Stimulated activated CD8-positive, alpha-beta memory T cell treated with anti-CD3 and anti-CD28 coated beads, Interleukin-15, amount 100 ng/mL, for 4 hours (primary cell): ENCODE results near the gene IL31RA.
"Not testable (repeated sequence)": the region's sequence is repeated elsewhere in the genome, so short reads cannot be mapped to it uniquely, and the experiment has no call there.

Experiments used
- DNase-seq, 2 donors: peaks; one replicate each; pipeline ENCODE4 v3.0.0-alpha.2; 2020; ENCODE audit warnings: low read depth in 2 of 2

IL31RA gene

DNA sequence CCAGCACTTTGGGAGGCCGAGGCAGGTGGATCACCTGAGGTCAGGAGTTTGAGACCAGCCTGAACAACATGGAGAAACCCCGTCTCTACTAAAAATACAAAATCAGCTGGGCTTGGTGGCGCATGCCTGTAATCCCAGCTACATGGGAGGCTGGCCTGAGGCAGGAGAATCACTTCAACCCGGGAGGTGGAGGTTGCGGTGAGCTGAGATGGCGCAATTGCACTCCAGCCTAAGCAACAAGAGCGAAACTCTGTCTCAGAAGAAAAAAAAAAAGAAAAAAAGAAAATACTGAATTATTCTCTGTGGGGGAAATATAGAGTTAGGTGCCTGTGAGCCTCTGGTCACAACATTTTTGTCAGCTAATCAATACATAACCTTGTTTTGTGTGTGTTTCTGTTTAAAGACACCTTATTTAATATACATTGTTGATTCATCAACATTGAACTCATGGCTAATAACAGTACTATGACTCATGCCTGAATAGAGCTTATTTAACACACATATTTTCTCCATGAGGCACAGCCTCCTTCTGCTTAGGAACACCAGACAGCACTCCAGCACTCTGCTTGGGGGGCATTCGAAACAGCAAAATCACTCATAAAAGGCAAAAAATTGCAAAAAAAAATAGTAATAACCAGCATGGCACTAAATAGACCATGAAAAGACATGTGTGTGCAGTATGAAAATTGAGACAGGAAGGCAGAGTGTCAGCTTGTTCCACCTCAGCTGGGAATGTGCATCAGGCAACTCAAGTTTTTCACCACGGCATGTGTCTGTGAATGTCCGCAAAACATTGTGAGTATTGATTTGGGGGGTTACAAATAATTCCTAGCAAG, at the start of gene IL31RA:
IL31RA (plus strand) TSS at position 519 of the 836 bp plus-strand sequence; CDS start at position 733, 214 bp downstream.
- DNase-seq: no peak

- not testable (repeated sequence) for DNase-seq
These were observed 42.3 kb upstream of the IL31RA start for GRCh38 chr5:55808814-55809213.

DNA sequence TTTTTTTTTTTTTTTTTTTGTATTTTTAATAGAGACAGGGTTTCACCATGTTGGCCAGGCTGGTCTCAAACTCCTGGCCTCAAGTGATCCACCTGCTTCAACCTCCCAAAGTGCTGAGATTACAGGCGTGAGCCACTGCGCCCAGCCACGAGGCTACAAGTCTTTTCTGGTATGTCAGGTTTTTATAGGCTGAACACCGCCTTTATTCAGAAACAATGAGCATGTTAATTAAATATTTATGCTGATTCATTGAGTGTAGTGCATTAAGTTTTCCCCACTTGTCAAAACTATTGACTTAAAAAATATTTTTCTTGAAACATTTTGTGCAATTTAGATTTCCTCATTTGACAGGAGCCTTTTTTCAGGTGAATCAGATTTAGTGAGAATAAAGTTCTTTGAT, 35.2 kb upstream of the IL31RA start:
- not testable (repeated sequence) for DNase-seq

DNA sequence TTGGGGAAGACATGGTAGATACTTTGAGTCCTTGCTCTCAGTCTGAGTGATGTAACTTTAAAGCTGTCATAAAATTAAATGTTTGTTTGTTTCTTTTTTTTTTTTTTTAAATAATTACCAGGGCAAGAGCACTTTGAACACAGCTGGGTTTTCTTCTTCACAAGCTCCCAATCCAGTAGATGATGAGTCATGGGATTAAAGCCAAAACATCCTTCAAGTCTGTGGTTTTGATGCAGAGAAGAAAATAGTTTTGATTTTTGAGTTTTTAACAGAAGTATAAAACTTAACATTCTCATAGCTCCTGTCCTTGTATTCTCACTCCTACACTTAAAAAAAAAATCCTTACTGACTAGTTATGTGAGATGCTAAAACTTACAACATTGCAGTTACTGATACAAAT, 34.8 kb upstream of the IL31RA start:
- DNase-seq: no peak

DNA sequence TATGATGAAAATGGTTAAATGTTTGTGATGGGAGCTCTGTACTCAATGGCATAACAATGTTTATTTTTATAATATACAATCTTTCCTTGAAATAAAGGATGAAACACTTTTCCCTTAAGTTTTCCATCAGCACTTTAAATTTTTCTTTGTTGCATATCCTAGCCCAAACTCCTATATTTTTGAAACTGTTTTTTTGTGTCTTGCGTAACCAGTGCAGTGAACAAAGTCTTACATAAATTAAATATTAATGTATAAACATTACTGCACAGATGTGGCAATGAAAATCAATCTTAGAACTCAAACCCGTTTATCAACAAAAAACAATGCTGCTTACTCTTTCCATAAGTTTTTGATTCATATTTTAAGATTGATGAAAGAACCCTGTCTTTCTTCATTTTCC, 34.1 kb upstream of the IL31RA start:
- no peak for DNase-seq

DNA sequence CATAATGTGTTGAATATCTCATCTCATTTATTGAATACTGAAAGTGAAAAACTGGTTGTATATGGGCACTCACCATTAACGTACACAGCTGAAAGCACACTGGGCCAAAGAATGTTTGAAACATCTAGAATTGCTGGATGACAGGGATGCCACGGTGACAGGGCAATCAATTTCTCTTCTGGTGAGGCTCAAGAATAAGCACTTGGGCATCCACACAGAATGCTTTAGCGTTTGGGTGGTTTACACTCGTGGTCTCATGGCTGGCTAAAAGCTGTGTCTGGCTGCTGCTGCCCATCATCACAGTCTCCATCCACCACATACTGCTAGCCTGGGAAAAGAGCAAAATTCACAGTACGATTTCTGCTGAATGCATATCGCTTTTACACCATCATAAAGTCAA, 30.7 kb upstream of the IL31RA start:
- no peak for DNase-seq

DNA sequence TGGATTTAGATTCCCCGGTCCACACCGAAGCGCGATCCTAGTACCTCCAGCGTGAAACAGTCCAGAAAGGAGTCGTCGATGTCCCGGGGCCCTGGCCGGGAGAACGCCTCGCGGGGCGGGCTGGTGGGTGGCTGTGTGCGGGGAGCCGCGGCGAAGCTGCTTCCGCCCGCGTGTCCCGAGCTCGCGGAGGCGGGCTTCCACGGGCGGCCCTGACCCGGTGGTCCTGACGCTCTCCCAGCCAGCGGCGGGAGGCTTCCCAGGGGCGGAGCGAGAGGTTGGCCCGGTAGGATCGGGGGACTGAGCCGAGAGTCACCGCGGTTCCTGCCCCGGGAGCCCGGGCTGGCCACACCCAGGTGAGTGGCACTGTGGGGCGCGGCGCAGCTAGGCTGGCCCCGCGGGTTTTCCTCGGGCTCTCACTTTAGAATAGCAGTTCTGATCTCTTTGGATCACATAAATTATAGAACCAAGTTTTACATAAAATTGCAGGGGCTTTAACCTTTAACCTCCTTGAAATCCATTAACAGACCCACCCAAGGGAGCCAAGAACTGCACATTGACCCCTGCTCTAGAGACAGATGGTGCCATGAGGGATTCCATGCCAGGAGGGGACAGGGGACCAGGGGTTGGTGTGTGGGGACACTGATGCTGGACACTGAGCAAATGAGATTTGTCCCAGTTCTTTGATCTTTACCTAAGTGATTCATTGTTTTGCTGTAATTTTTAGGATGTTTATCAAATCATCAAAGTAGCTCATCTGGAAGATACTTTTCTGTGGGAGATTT, 29.2 kb upstream of the IL31RA start:
- no peak for DNase-seq

GRCh38 chr5:55823151-55823796, 27.9 kb upstream of the IL31RA start:
- no peak for DNase-seq

DNA sequence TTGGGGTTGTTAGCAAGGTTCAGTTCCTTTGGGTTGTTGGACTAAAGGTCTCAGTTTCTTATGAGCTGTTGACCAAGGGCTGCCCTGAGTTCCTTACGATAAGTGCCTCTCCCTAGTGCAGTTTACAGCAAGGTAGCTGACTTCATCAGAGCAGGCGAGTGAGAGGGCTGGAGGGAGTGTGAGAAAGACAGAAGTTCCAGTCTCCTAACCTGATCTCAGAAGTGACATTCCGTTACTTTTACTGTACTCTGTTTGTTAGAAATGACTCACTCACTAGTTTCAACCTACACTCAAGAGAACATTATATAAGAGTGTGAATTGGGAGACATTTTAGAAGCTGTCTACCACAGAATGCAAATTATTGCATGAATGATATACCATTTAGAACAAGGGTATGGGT, 21.2 kb upstream of the IL31RA start:
- no peak for DNase-seq

GRCh38 chr5:55832446-55832845, 18.7 kb upstream of the IL31RA start:
- no peak for DNase-seq

- no peak for DNase-seq
These were observed 15.0 kb upstream of the IL31RA start for GRCh38 chr5:55836191-55836590.

- no peak for DNase-seq
These were observed 9.2 kb upstream of the IL31RA start for GRCh38 chr5:55841976-55842375.

DNA sequence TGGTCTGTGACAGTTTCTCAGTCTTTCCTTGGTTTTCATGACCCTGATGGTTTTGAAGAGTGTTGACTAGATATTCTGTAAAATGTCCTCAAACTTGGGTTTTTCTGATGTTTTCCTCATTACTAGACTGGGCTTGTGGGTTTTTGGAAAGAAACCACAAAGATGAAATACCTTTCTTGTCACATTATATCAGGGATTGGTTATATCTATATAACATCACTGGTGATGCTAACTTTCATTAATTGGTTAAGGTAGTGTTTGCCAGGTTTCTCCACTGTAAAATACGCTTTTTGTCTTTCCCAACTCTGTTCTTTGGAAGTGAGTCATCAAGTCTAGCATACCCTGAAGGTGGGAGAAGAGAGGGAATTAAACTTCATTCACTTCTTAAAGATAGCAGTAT, 3.3 kb upstream of the IL31RA start:
- DNase-seq: no peak

GRCh38 chr5:55848783-55849182, 2.4 kb upstream of the IL31RA start:
- no peak for DNase-seq

GRCh38 chr5:55851675-55851979, 470 bp downstream of the IL31RA start:
- no peak for DNase-seq

DNA sequence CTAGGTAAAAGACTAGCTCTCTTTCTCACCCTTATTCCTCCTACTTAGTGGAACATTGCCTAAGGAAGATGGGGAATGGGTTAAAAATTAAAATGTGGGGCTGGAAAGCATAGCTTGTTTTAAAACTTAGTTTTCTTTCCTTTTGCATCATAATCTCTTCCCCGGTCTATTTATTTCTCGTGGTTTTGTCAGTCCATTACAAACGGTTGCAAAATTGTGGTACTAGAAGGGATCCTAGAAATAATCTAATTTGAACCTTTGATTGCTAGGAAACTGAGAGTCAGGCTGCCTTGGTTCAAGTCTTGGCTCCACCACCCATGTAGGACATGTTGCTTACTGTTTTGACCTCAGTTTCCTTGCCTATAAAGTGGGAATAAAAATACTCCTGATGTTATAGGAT, 1.3 kb downstream of the IL31RA start:
- DNase-seq: no peak

- DNase-seq: no peak
These were observed 2.0 kb downstream of the IL31RA start for GRCh38 chr5:55853041-55853670.

- no peak for DNase-seq
These were observed 2.7 kb downstream of the IL31RA start for GRCh38 chr5:55853818-55854217.

DNA sequence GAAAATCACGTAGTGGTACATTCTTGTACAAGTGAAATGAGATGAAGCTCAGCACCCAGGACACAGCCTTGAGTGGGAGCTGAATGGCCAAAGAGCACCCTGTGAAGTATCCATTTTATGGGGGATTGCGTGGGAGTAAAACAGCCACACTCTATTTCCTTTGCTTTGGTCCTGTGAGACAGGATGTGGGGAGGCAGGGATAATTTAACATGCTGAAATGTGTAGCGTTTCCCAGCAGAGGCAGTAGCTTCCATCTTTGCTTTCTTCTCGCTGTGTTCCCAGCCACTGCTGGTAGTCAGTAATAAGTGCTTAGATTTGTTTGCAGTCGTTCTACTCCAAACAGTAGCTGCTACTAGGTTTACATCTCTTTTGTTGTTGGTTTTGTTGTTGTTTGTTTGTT, 4.4 kb downstream of the IL31RA start:
- DNase-seq: no peak

DNA sequence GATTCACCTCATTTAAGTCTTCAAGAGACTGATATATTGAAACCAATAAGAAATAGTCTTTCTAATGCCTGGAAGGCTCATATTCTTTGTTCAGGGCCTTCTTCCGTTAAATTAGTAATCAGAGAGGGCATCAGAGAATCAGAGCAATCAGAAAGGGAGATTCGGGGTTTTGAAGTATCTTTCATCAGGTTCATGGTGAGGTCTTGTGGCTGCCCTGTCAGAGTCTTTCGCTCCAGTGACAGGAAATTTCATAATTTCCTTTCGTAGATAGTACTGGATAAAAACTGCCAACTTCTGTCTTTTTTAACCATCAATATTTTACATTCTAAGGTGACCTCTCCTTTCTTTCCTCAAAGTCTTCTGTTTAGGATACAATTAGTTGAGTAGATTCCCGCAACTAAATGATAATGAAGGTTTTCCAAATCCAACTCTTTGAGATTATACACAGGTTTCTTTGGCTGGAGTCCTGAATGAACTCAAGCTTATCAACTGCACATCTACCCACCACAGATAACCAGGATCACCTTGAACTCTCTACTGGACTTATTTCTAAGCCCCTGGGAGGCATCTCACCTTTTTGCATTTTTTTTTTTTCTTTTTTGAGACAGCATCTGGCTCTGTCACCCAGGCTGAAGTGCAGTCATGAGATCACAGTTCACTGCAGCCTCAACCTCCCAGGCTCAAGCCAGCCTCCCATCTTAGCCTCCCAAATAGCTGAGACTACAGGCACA, 5.5 kb downstream of the IL31RA start:
- DNase-seq: no peak

- no peak for DNase-seq
These were observed 6.1 kb downstream of the IL31RA start for GRCh38 chr5:55857247-55857640.

DNA sequence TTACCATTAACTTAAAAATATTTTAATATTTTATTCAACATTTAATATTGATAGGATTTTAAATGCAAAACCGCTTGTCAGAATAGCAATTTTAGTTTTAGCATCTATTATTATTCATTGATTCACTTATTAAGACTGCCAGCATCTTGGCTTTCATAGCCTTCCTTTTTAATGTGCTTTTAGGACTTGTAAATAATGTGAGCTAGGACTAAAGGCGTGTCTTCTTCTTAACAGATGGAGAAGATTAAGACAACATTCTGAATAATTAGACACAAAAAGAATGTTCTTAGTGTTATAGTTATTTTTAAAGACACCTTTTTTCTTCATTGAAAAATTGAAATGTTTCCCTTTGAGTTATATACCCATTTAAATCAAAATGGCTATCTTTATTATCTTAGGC, 6.9 kb downstream of the IL31RA start:
- DNase-seq: no peak
